Esophagus squamous epithelium (tissue), 5 donors: Measurements from ENCODE around the gene CELSR3. TPM values are rescaled to one million over a fixed set of nuclear protein-coding genes. Genes with fewer than 3 reads are reported as not detected.
A peak's percentile ranks its signal among the peaks of the same experiment; 100 is the strongest.

Source experiments
- DNase-seq: peaks from one replicate; lab custom pipeline; 2025; lab: John Stamatoyannopoulos, UW
- H3K27ac ChIP-seq, 4 donors: fragments of 200-600 bp; sonication (generic); one replicate each; pipeline ENCODE4 v1.5.1; 2016 to 2019; ENCODE audit warnings: mild to moderate bottlenecking in 1 of 4
- H3K27me3 ChIP-seq, 4 donors: fragments of 200-600 bp; sonication (generic); 1 replicate in 3 of 4; 2 replicates in 1 of 4; pipeline versions ENCODE4 v1.5.1 to v1.6.0; 2017 to 2021; ENCODE audit warnings: antibody characterized with exemption in 1 of 4
- H3K36me3 ChIP-seq, 3 donors: fragments of 200-600 bp; sonication (generic); one replicate each; pipeline ENCODE4 v1.5.1; 2016 to 2019
- H3K4me1 ChIP-seq, 3 donors: fragments of 200-600 bp; sonication (generic); one replicate each; pipeline ENCODE4 v1.5.1; 2017 to 2019
- H3K4me3 ChIP-seq, 4 donors: fragments of 200-600 bp; sonication (generic); 1 replicate in 3 of 4; 2 replicates in 1 of 4; pipeline ENCODE4 v1.5.1; 2016 to 2019; ENCODE audit warnings: mild to moderate bottlenecking in 2 of 4, moderate library complexity in 1 of 4
- H3K9me3 ChIP-seq, 3 donors: fragments of 200-600 bp; sonication (generic); one replicate each; pipeline ENCODE4 v1.5.1; 2016 to 2019
- CTCF ChIP-seq, 6 experiments: fragments of 450-650 bp in 4 of 6; fragments of 200-600 bp in 2 of 6; sonication (generic) in 2 of 6; IDR thresholded peaks; one replicate each; pipeline ENCODE4 v1.5.1; 2016 to 2019; ENCODE audit warnings: antibody characterized with exemption in 6 of 6, mild to moderate bottlenecking in 4 of 6, moderate library complexity in 4 of 6
- POLR2A ChIP-seq, 4 donors: fragments of 450-650 bp; IDR thresholded peaks; one replicate each; pipeline ENCODE4 v1.6.1; 2017; ENCODE audit warnings: antibody characterized with exemption in 4 of 4, mild to moderate bottlenecking in 4 of 4, moderate library complexity in 3 of 4
- WGBS, 2 donors: methylation state at CpG; one replicate each; pipeline ENCODE4 v1.1.5; 2018; 5-methylcytosine and 5-hydroxymethylcytosine counted together
- intact Hi-C: fragments of 100-400 bp; cut with DNase I; formaldehyde crosslinking; loops from one replicate; pipeline ENCODE4 v1.15.0; 2022
- total RNA-seq, 4 donors: library from RNA; depleted of rRNA; stranded (reverse); fragments of >200 nt; gene quantifications; one replicate each; pipeline ENCODE4 v1.1.0, GENCODE V29; 2016
- donor health status: DM: yes; HTN: yes; CAD: no.

CELSR3 gene
- total RNA-seq, 4 donors from 2014 or later: 0.31 to 0.76 (median 0.45) TPM

- no peak for DNase-seq
- H3K27ac ChIP-seq: no peak overlapping the region
- peaks cover 0 to 8% (median 0%) of the 10 kb centered on the region in 3 donors for H3K4me1 ChIP-seq
- intact Hi-C loops: no loop called here
- H3K36me3 ChIP-seq: no peaks in the 10 kb centered on the region
- no peaks in the 10 kb centered on the region for H3K27me3 ChIP-seq
- TF ChIP-seq CTCF (IDR thresholded peaks at IDR 0.05) (no peak), POLR2A (IDR thresholded peaks at IDR 0.05) (no peak)
- peaks cover 0 to 22% (median 13%) of the 10 kb centered on the region in 3 donors for H3K9me3 ChIP-seq
- H3K4me3 ChIP-seq: no peak overlapping the region
- 16 to 25% methylated on average over 3 of the region's 3 CpGs for WGBS, 2 donors
Measured at GRCh38 chr3:48614044-48614443, 48.6 kb downstream of the CELSR3 start.

- intact Hi-C loops: no loop called here
- H3K9me3 ChIP-seq: peaks cover 0 to 7% (median 3%) of the 10 kb centered on the region in 3 donors
- H3K4me3 ChIP-seq: no peak overlapping the region
- peaks cover 5 to 25% (median 9%) of the 10 kb centered on the region in 3 donors for H3K4me1 ChIP-seq
- H3K27ac ChIP-seq: no peak overlapping the region
- H3K27me3 ChIP-seq: no peaks in the 10 kb centered on the region
- no peaks in the 10 kb centered on the region for H3K36me3 ChIP-seq
- TF ChIP-seq CTCF (IDR thresholded peaks at IDR 0.05) (no peak), POLR2A (IDR thresholded peaks at IDR 0.05) (no peak)
- WGBS, 2 donors: 52 to 81% methylated on average over 1 of the region's 1 CpG
- no peak for DNase-seq
Measured at GRCh38 chr3:48612309-48612708, 50.4 kb downstream of the CELSR3 start.

GRCh38 chr3:48609088-48610005 lies 53.3 kb downstream of the CELSR3 start, which contains the start of gene UQCRC1:
TSS of gene UQCRC1 (minus strand) at chr3:48609646. CDS start at chr3:48609620, 26 bp downstream.
- peak; percentile 33 for DNase-seq
- H3K4me3 ChIP-seq: peak within 1 kb of the TSS; percentile 85 to 97 (median 90)
- peak in 3 of 4 donors; percentile 65 to 90 (median 80) for TF ChIP-seq POLR2A (IDR thresholded peaks at IDR 0.05)
- peak; percentile 67 to 94 (median 83) for TF ChIP-seq CTCF (IDR thresholded peaks at IDR 0.05)
- WGBS, 2 donors: 10 to 11% methylated on average over 20 to 23 of the region's 86 CpGs
- peaks cover 14 to 28% (median 22%) of the 10 kb centered on the region in 3 donors for H3K36me3 ChIP-seq
- intact Hi-C loops: no loop called here
- H3K27ac ChIP-seq: peak within 1 kb of the TSS; percentile 93 to 96 (median 94)
- H3K4me1 ChIP-seq: peaks cover 5 to 42% (median 9%) of the 10 kb centered on the region in 3 donors
- H3K27me3 ChIP-seq: no peaks in the 10 kb centered on the region
- H3K9me3 ChIP-seq: no peaks in the 10 kb centered on the region

GRCh38 chr3:48607519-48607918 lies 55.2 kb downstream of the CELSR3 start:
- intact Hi-C loops: no loop called here
- Histone ChIP-seq H3K9me3 (no peaks in the 10 kb centered on the region), H3K27ac (no peak overlapping the region), H3K4me3 (no peak overlapping the region), H3K4me1 (peaks cover 5 to 42% (median 9%) of the 10 kb centered on the region in 3 donors), H3K27me3 (no peaks in the 10 kb centered on the region), H3K36me3 (peaks cover 31 to 46% (median 39%) of the 10 kb centered on the region in 3 donors)
- WGBS, 2 donors: 86 to 91% methylated on average over 5 of the region's 5 CpGs
- no peak for TF ChIP-seq CTCF (IDR thresholded peaks at IDR 0.05)
- TF ChIP-seq POLR2A (IDR thresholded peaks at IDR 0.05): no peak
- DNase-seq: no peak

- DNase-seq: no peak
- WGBS, 2 donors: 18 to 35% methylated on average over 2 of the region's 2 CpGs
Measured at GRCh38 chr3:48601622-48601994, 61.1 kb downstream of the CELSR3 start.

More at GRCh38 chr3:48601622-48601994, 61.1 kb downstream of the CELSR3 start:
- Histone ChIP-seq H3K27ac (peak overlapping the region in 3 of 4 donors; percentile 88 to 90 (median 90)), H3K4me3 (no peak overlapping the region), H3K27me3 (no peaks in the 10 kb centered on the region), H3K36me3 (peaks cover 50 to 87% (median 69%) of the 10 kb centered on the region in 3 donors), H3K9me3 (no peaks in the 10 kb centered on the region), H3K4me1 (peaks cover 31 to 70% (median 38%) of the 10 kb centered on the region in 3 donors)
- intact Hi-C loops: no loop called here
- no peak for TF ChIP-seq CTCF (IDR thresholded peaks at IDR 0.05)
- no peak for TF ChIP-seq POLR2A (IDR thresholded peaks at IDR 0.05)
